Smooth muscle cell (in vitro differentiated cells): Measurements from ENCODE around the gene RSRC1. TPM values are rescaled to one million over a fixed set of nuclear protein-coding genes. Genes with fewer than 3 reads are reported as not detected.
"Not testable (repeated sequence)": the region's sequence is repeated elsewhere in the genome, so short reads cannot be mapped to it uniquely, and the experiment has no call there.

Experiments used
- DNase-seq: peaks from one replicate; lab custom pipeline; 2025; ENCODE audit not compliant: unreplicated experiment; lab: John Stamatoyannopoulos, UW
- H2AFZ ChIP-seq: fragments of 200-600 bp; sonication (generic); 2 replicates; pipeline ENCODE4 v1.6.0; 2016; ENCODE audit warnings: antibody characterized with exemption, low read depth, mild to moderate bottlenecking
- H3F3A ChIP-seq: fragments of 200-600 bp; sonication (generic); 2 replicates; pipeline ENCODE4 v1.6.0; 2017; ENCODE audit warnings: antibody characterized with exemption, low read depth
- H3K27ac ChIP-seq: fragments of 200-600 bp; sonication (generic); 2 replicates; pipeline ENCODE4 v1.5.1; 2016; ENCODE audit warnings: low read depth, mild to moderate bottlenecking
- H3K27me3 ChIP-seq: fragments of 200-600 bp; sonication (generic); 2 replicates; pipeline ENCODE4 v1.6.1; 2016; ENCODE audit warnings: low read depth, mild to moderate bottlenecking
- H3K36me3 ChIP-seq: fragments of 200-600 bp; sonication (generic); 2 replicates; pipeline ENCODE4 v1.5.1; 2016; ENCODE audit warnings: low read depth
- H3K4me1 ChIP-seq: fragments of 200-600 bp; sonication (generic); 2 replicates; pipeline ENCODE4 v1.5.1; 2016; ENCODE audit warnings: low read depth
- H3K4me2 ChIP-seq: fragments of 200-600 bp; sonication (generic); 2 replicates; pipeline ENCODE4 v1.6.0; 2016; ENCODE audit warnings: mild to moderate bottlenecking
- H3K4me3 ChIP-seq: fragments of 200-600 bp; sonication (generic); 2 replicates; pipeline ENCODE4 v1.5.1; 2016; ENCODE audit warnings: mild to moderate bottlenecking
- H3K79me2 ChIP-seq: fragments of 200-600 bp; sonication (generic); 2 replicates; pipeline ENCODE4 v1.6.0; 2016; ENCODE audit warnings: low read depth, mild to moderate bottlenecking
- H3K9ac ChIP-seq: fragments of 200-600 bp; sonication (generic); 2 replicates; pipeline ENCODE4 v1.6.0; 2016; ENCODE audit warnings: low read depth
- H3K9me3 ChIP-seq: fragments of 200-600 bp; sonication (generic); replicated peaks from 2 replicates; pipeline ENCODE4 v1.5.1; 2016; ENCODE audit warnings: low read depth
- H4K20me1 ChIP-seq: fragments of 200-600 bp; sonication (generic); 2 replicates; pipeline ENCODE4 v1.6.0; 2016; ENCODE audit warnings: low read depth
- CTCF ChIP-seq: fragments of 200-600 bp; sonication (generic); IDR thresholded peaks from 2 replicates; pipeline ENCODE4 v1.5.1; 2017; ENCODE audit warnings: borderline replicate concordance, mild to moderate bottlenecking, antibody characterized with exemption; ENCODE audit not compliant: insufficient read depth, poor library complexity, severe bottlenecking
- WGBS: methylation state at CpG from one replicate; pipeline ENCODE4 v1.1.7; 2016; ENCODE audit warnings: low lambda C conversion rate; 5-methylcytosine and 5-hydroxymethylcytosine counted together
- polyA plus RNA-seq: library from polyadenylated mRNA; unstranded; fragments of >200 nt; fragmentation: Nextera tagmentation; extraction: Ambion mirVana; gene quantifications from 2 replicates; pipeline ENCODE4 v1.2.1, GENCODE V29; 2016
- total RNA-seq: library from RNA; depleted of rRNA; stranded (reverse); fragments of >200 nt; gene quantifications from 2 replicates; pipeline ENCODE4 v1.2.3, GENCODE V29; 2014

Gene RSRC1
- total and polyA plus RNA-seq, 2 experiments from 2014 or later, result 18.5 to 43.9 TPM

DNA sequence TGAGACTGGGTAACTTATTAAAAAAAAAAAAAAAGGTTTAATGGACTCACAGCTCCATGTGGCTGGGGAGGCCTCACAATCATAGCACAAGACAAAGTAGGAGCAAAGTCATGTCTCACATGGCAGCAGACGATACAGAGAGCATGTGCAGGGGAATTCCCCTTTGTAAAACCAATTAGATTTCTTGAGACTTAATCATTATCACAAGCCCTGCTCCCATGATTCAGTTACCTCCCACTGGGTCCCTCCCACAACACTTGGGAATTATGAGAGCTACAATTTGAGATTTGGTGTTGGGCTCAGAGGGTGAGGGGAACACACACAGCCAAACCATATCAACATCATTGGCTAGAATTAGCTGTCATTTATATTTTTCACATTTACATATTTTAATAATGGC lies 221.0 kb downstream of the RSRC1 start:
- no peaks in the 10 kb centered on the region for H3K79me2 ChIP-seq
- H3K36me3 ChIP-seq, result no peaks in the 10 kb centered on the region
- no peaks in the 10 kb centered on the region for H3K27me3 ChIP-seq
- no peak overlapping the region for H2AFZ ChIP-seq
- no peak for TF ChIP-seq CTCF
- no peaks in the 10 kb centered on the region for H3K9me3 ChIP-seq
- no peaks in the 10 kb centered on the region for H3F3A ChIP-seq
- no peaks in the 10 kb centered on the region for H4K20me1 ChIP-seq
- H3K4me3 ChIP-seq, result no peak overlapping the region
- H3K4me1 ChIP-seq, result no peaks in the 10 kb centered on the region
- H3K4me2 ChIP-seq, result no peak overlapping the region
- WGBS, result 64% methylated on average over 1 of the region's 1 CpG
- H3K9ac ChIP-seq, result no peak overlapping the region
- H3K27ac ChIP-seq, result no peak overlapping the region
- no peak for DNase-seq

- TF ChIP-seq CTCF, result no peak
- Histone ChIP-seq H3F3A (no peaks in the 10 kb centered on the region), H3K27ac (no peak overlapping the region), H4K20me1 (no peaks in the 10 kb centered on the region), H2AFZ (no peak overlapping the region), H3K79me2 (no peaks in the 10 kb centered on the region), H3K4me1 (no peaks in the 10 kb centered on the region), H3K4me2 (no peak overlapping the region), H3K9ac (no peak overlapping the region), H3K9me3 (no peaks in the 10 kb centered on the region), H3K36me3 (no peaks in the 10 kb centered on the region), H3K27me3 (no peaks in the 10 kb centered on the region), H3K4me3 (no peak overlapping the region)
- no peak for DNase-seq
- WGBS, result 100% methylated on average over 1 of the region's 1 CpG
Measured at GRCh38 chr3:158333736-158334135, 223.8 kb downstream of the RSRC1 start.

DNA sequence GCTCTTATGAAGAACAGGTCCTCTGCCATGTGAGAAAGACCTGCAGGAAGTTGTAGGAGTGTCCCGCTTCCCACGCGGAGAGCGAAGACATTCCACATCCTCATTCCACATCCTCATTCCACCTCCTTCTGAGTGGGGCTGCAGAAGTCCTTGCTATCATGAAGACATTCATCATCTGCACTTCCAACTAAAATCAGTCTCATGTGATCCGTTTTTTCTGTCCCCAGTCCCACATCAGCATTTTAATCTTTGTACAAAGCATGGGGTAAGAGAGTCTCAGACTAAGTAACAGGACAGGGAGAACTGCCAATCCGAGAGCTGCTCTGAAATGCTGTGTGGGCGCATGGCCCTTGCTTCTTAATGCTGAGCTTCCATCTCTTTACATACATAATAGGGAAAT lies 227.2 kb downstream of the RSRC1 start:
- Histone ChIP-seq H3K4me2 (no peak overlapping the region), H3K4me3 (no peak overlapping the region), H3K9me3 (no peaks in the 10 kb centered on the region), H3K27ac (no peak overlapping the region), H3K9ac (no peak overlapping the region), H3K79me2 (no peaks in the 10 kb centered on the region), H4K20me1 (no peaks in the 10 kb centered on the region), H3K27me3 (no peaks in the 10 kb centered on the region), H2AFZ (no peak overlapping the region), H3K36me3 (no peaks in the 10 kb centered on the region), H3K4me1 (no peaks in the 10 kb centered on the region), H3F3A (no peaks in the 10 kb centered on the region)
- DNase-seq, result no peak
- no peak for TF ChIP-seq CTCF
- WGBS, result 94% methylated on average over 7 of the region's 7 CpGs

DNA sequence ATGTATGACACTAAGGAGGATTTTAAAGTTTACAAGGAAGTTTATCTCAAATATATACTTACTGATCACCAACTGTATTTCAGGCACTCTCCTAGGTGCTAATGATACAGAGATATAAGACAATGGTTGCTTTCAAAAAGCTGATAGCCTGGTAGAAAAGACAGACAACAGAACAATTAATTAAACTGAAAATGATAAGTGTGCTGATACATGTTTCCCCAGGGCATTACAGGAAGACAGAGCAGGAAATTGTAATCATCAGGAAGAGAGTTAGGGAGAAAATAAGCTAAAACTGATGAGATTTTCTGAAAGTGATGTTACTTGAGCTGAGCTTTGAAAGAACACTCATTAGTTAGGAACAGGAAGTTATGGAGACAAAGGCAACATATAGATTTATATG lies 229.7 kb downstream of the RSRC1 start:
- H3F3A ChIP-seq, result no peaks in the 10 kb centered on the region
- H3K9me3 ChIP-seq, result no peaks in the 10 kb centered on the region
- H2AFZ ChIP-seq, result no peak overlapping the region
- H3K27ac ChIP-seq, result no peak overlapping the region
- no peak for DNase-seq
- no peaks in the 10 kb centered on the region for H3K36me3 ChIP-seq
- H3K79me2 ChIP-seq, result no peaks in the 10 kb centered on the region
- H4K20me1 ChIP-seq, result no peaks in the 10 kb centered on the region
- H3K9ac ChIP-seq, result no peak overlapping the region
- TF ChIP-seq CTCF, result no peak
- no peak overlapping the region for H3K4me3 ChIP-seq
- no peak overlapping the region for H3K4me2 ChIP-seq
- H3K27me3 ChIP-seq, result no peaks in the 10 kb centered on the region
- H3K4me1 ChIP-seq, result no peaks in the 10 kb centered on the region

GRCh38 chr3:158340951-158341350 lies 231.1 kb downstream of the RSRC1 start:
- 96% methylated on average over 2 of the region's 2 CpGs for WGBS
- not testable (repeated sequence) for H4K20me1 ChIP-seq, H3K27ac ChIP-seq, H3K27me3 ChIP-seq, H3K36me3 ChIP-seq, H3K4me1 ChIP-seq, H2AFZ ChIP-seq, H3K79me2 ChIP-seq, H3K9me3 ChIP-seq, H3K9ac ChIP-seq, H3K4me2 ChIP-seq, H3F3A ChIP-seq, DNase-seq, H3K4me3 ChIP-seq
